ENCODE data around the gene UBE2B. TPM values are rescaled to one million over a fixed set of nuclear protein-coding genes. Genes with fewer than 3 reads are reported as not detected.
A peak's percentile ranks its signal among the peaks of the same experiment; 100 is the strongest.
"Not testable (repeated sequence)": the region's sequence is repeated elsewhere in the genome, so short reads cannot be mapped to it uniquely, and the experiment has no call there.

The UBE2B gene
- total RNA-seq, 1 donor from 2014 or later = 91.0 TPM

- DNase-seq (ENCODE audit: low spot score) = no peak
Observed at GRCh38 chr5:134398609-134399155, 27.3 kb downstream of the UBE2B start.

- DNase-seq (ENCODE audit: low spot score) = no peak
Observed at GRCh38 chr5:134403951-134404350, 32.6 kb downstream of the UBE2B start.

- DNase-seq (ENCODE audit: low spot score) = no peak
Observed at GRCh38 chr5:134406390-134406789, 35.0 kb downstream of the UBE2B start.

DNA sequence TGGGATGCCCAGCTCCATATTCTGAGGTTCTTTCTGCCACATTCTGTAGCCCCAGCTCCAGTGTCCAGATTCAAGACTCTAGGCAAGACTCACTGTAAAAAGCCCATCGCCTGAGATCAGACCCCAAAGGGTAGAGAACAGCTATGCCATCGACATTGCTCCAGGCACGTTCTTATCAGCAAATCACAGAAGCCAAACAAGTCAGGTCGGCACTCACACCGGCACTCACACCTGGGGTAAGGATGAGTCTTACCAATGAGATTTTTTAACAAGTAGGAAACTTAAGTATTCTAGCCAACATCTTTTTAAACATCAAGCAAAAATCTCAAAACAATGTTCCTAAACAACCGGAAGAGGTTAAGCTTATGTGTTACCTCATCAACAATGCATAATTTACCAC is 38.0 kb downstream of the UBE2B start:
- DNase-seq (ENCODE audit: low spot score) = no peak

GRCh38 chr5:134410822-134411221 is 39.5 kb downstream of the UBE2B start:
- DNase-seq (ENCODE audit: low spot score) = no peak

GRCh38 chr5:134411228-134411545 is 39.8 kb downstream of the UBE2B start:
- DNase-seq (ENCODE audit: low spot score) = no peak

DNA sequence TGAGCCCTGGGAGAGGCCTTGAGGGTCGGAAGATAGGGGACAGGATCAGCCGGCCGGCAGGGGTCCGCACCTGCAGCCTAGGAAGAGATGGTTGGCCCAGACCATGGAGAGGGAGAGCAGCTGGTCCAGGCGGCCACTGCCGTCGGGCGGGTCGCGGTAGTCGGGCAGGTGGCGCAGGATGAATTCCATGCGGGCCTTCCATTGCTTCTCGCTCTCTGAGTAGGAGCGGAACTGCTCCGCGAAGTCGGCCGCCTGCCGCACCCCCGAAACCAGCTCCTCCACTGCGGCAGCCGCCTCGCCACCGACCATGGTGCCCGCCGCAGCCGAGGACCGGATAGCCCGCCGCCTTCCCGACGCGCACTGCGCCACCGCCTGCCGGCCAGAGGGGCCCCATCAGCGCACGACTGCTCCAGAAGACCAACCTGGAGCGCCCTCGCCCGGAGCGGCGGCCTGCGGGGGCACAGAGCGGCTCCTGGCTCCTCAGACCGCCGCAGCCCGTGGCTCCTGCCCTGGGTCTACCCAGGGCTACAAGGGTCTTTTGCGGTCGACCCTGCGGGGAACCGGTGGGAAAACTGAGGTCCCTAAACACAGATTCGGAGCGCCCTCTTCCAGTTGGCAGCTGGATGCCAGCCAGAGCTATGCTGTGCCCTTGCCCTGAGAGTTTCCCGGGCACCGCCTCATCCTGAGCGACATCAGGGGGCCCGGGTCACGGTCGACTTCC is 40.3 kb downstream of the UBE2B start, which contains the start of gene CDKN2AIPNL:
TSS of gene CDKN2AIPNL (minus strand) at position 336 of the 721 bp plus-strand sequence. CDS start at position 309, 27 bp downstream.
- DNase-seq (ENCODE audit: low spot score) = peak; percentile 98

GRCh38 chr5:134413046-134413445 is 41.7 kb downstream of the UBE2B start:
- DNase-seq (ENCODE audit: low spot score) = no peak

GRCh38 chr5:134417707-134418106 is 46.3 kb downstream of the UBE2B start:
- DNase-seq (ENCODE audit: low spot score) = no peak

GRCh38 chr5:134418958-134419357 is 47.6 kb downstream of the UBE2B start:
- no peak for DNase-seq (ENCODE audit: low spot score)

GRCh38 chr5:134420343-134420742 is 49.0 kb downstream of the UBE2B start:
- DNase-seq (ENCODE audit: low spot score) = no peak

GRCh38 chr5:134421038-134421437 is 49.7 kb downstream of the UBE2B start:
- DNase-seq (ENCODE audit: low spot score) = not testable (repeated sequence)

- peak; percentile 35 for DNase-seq (ENCODE audit: low spot score)
Observed at GRCh38 chr5:134422791-134423365, 51.5 kb downstream of the UBE2B start.

- DNase-seq (ENCODE audit: low spot score) = no peak
Observed at GRCh38 chr5:134423376-134423775, 52.0 kb downstream of the UBE2B start.

DNA sequence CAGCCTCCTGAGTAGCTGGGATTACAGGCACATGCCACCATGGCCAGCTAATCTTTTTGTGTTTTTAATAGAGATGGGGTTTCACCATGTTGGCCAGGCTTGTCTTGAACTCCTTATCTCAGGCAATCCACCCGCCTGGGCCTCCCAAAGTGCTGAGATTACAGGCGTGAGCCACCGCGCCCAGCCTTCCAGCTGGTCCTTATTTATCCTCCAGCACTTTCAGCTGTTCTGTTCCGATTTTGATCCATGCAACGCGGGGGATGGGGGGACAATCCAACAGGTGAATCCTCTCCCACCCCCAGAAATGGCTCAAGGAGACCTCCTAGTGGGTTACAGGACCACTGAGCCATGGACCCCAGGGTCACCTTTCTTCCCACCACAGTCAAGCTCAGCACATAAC is 55.0 kb downstream of the UBE2B start:
- DNase-seq (ENCODE audit: low spot score) = no peak

DNA sequence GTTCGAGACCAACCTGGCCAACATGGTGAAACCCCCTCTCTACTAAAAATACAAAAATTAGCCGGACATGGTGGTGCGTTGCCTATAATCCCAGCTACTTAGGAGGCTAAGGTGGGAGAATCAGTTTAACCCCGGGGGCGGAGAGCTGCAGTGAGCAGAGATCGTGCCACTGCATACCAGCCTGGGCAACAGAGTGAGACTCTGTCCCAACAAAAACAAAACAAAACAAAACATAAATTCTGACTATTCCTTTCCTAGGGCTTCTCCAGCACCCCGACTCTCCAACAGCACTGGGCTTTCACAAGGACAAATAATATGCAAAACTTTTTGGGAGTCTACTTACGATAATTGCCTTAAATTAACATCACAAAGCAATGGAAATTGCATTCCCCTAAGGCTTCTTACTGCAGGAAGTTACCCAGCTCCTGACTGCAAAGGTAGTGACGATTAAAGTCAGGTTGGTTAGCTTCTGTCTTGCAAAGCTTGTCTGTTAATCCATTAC is 56.2 kb downstream of the UBE2B start:
- DNase-seq (ENCODE audit: low spot score) = no peak

DNA sequence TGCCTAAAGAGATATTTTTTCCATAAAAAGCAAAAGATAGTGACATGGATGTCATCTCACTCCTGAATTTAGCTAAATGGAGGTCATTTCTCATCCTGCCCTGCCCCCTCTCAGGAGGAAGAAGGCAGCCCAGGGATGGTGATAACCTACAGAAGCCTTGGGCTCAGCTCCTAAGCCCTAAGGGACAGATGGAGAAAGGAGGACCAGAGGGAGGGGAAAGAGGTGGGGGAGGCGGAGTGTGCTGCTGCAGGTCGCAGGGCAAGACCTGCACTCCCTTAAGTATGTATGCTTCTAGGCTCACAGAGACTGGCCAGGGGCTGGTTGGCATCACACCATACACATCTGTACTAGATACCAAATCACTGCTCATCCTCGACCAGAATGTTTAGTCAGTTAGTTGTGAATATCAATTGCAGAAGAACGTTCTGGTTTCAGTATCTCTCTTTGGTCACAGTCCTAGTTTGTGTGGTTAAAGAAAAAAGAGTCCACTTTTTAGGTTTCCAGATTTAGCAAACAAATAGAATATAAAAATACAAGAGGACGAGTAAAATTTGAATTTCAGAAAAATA is 58.7 kb downstream of the UBE2B start:
- DNase-seq (ENCODE audit: low spot score) = peak; percentile 49

DNA sequence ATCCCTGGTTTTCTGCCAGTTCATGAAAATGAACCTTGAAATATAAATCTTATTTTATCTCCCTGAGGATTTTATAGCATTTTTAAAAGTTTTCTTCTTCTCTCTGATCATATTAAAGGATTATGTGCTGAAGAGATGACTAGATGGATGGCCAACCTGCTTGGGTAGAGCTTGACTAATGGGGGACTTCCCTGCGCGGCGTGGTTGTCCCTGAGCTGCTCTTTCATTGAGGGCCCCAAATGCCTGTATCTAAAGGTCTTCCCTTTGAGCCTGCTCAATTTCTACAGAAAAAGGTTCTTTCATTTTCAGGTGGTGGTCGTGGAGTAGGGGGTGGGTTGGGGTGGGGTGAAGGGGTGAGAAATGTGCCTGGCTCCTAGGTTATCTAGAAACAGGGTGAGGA is 60.8 kb downstream of the UBE2B start:
- DNase-seq (ENCODE audit: low spot score) = no peak

GRCh38 chr5:134432677-134433359 is 61.4 kb downstream of the UBE2B start:
- DNase-seq (ENCODE audit: low spot score) = no peak

- DNase-seq (ENCODE audit: low spot score) = no peak
Observed at GRCh38 chr5:134435560-134435959, 64.2 kb downstream of the UBE2B start.

DNA sequence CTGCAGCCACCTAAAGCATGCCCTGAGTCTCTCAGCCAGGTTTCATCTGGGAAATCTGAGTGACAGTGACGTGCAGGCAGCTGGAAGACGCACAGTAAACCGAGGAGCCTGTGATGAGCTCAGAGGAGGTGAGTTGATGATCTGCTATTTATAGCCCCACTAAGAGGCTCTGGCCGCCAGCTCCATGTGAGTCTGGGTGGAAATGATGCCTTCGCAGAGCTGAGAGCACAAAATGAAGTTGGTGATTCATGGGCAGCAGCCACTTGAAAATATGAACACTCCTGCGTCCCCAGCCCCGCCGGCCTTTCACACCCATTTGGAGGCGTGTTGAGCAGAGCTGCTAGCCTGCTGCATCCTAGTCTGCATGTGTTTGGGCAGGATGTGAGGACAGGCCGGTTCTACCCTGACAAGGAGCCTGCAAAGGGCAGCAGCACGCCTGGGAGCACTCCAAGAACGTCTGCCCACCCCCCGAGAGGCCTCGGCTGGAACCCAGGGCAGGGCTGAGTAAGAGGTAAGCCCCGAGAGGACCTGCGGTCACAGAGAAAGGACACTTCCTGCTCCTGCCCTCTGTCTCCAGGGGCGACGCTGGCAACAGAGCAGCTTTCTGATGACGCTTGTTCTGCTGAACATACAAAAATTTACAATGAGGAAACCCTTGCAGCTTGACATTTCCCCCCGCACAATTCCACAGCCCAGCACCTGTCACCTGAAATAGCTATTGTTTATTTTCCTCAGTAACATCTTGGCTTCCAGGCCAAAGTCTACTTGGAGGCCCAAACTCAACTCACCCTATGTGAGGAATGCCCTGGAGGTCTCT is 65.4 kb downstream of the UBE2B start:
- DNase-seq (ENCODE audit: low spot score) = no peak

Measured in mesenteric fat pad (tissue), 1 donor.